Measurements from ENCODE around the gene DNAH5. TPM values are rescaled to one million over a fixed set of nuclear protein-coding genes. Genes with fewer than 3 reads are reported as not detected.
A peak's percentile ranks its signal among the peaks of the same experiment; 100 is the strongest.
"Not testable (repeated sequence)": the region's sequence is repeated elsewhere in the genome, so short reads cannot be mapped to it uniquely, and the experiment has no call there.

The DNAH5 gene
- total and polyA plus RNA-seq, 8 donors: 0.50 to 12.5 (median 1.1) TPM; not detected in 1

DNA sequence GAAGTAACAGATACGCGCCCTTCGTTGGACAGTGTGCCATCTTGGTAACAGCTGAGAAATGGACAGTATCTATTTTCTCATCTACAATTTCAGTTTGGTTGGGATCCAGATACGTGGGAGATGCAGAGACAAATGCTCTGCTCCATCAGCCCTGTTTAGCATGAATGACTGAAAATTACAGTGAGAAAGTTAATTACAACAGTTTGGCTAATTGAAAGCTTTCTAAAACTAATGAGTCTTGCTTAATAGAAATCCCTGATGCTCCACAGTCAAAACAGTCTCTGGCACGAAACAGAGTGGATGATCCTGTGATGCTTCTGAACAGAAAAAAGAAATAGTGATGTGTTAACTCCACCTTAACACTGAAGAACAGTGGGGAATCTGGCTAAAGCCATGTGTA, 140.2 kb downstream of the DNAH5 start:
- Histone ChIP-seq H3K4me1 (no peaks in the 10 kb centered on the region), H3K9me3 (no peaks in the 10 kb centered on the region), H3K27me3 (no peaks in the 10 kb centered on the region), H3K36me3 (no peaks in the 10 kb centered on the region), H3K27ac (no peak overlapping the region), H3K4me3 (no peak overlapping the region)
- TF ChIP-seq POLR2A (IDR thresholded peaks at IDR 0.05) (no peak), POLR2AphosphoS5 (IDR thresholded peaks at IDR 0.05) (no peak), EP300 (IDR thresholded peaks at IDR 0.05) (no peak)
- TF ChIP-seq, protein P1, sequence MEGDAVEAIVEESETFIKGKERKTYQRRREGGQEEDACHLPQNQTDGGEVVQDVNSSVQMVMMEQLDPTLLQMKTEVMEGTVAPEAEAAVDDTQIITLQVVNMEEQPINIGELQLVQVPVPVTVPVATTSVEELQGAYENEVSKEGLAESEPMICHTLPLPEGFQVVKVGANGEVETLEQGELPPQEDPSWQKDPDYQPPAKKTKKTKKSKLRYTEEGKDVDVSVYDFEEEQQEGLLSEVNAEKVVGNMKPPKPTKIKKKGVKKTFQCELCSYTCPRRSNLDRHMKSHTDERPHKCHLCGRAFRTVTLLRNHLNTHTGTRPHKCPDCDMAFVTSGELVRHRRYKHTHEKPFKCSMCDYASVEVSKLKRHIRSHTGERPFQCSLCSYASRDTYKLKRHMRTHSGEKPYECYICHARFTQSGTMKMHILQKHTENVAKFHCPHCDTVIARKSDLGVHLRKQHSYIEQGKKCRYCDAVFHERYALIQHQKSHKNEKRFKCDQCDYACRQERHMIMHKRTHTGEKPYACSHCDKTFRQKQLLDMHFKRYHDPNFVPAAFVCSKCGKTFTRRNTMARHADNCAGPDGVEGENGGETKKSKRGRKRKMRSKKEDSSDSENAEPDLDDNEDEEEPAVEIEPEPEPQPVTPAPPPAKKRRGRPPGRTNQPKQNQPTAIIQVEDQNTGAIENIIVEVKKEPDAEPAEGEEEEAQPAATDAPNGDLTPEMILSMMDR (IDR thresholded peaks at IDR 0.05): no peak
- 82 to 92% (median 87%) methylated on average over 5 of the region's 5 CpGs for WGBS, 5 donors
- no peak for DNase-seq
- intact Hi-C loops (cut with DNase I; ENCODE audit: low total_unique reads): no loop called here

GRCh38 chr5:13798569-13798968, 145.9 kb downstream of the DNAH5 start:
- DNase-seq; H3K4me1 ChIP-seq; intact Hi-C loops (cut with DNase I; ENCODE audit: low total_unique reads); H3K27me3 ChIP-seq; H3K27ac ChIP-seq; H3K4me3 ChIP-seq; H3K36me3 ChIP-seq: not testable (repeated sequence)
- H3K9me3 ChIP-seq: peaks cover 0 to 12% (median 0%) of the 10 kb centered on the region in 4 donors
- 89 to 100% (median 97%) methylated on average over 2 of the region's 2 CpGs for WGBS, 5 donors

GRCh38 chr5:13785781-13786415, 158.6 kb downstream of the DNAH5 start:
- no peak overlapping the region for H3K4me3 ChIP-seq
- H3K9me3 ChIP-seq: peaks cover 0 to 7% (median 3%) of the 10 kb centered on the region in 4 donors
- H3K36me3 ChIP-seq: no peaks in the 10 kb centered on the region
- no peaks in the 10 kb centered on the region for H3K4me1 ChIP-seq
- H3K27me3 ChIP-seq: no peaks in the 10 kb centered on the region
- WGBS, 5 donors: 90 to 95% (median 93%) methylated on average over 6 of the region's 6 CpGs
- intact Hi-C loops (cut with DNase I; ENCODE audit: low total_unique reads): no loop called here
- TF ChIP-seq EP300 (IDR thresholded peaks at IDR 0.05) (no peak), POLR2A (IDR thresholded peaks at IDR 0.05) (no peak), POLR2AphosphoS5 (IDR thresholded peaks at IDR 0.05) (no peak)
- TF ChIP-seq, protein P1 (IDR thresholded peaks at IDR 0.05): no peak
- no peak overlapping the region for H3K27ac ChIP-seq
- DNase-seq: no peak

GRCh38 chr5:13783726-13784125, 160.8 kb downstream of the DNAH5 start:
- TF ChIP-seq EP300 (IDR thresholded peaks at IDR 0.05) (no peak), POLR2AphosphoS5 (IDR thresholded peaks at IDR 0.05) (no peak), POLR2A (IDR thresholded peaks at IDR 0.05) (no peak)
- TF ChIP-seq, protein P1 (IDR thresholded peaks at IDR 0.05): no peak
- WGBS, 5 donors: 65 to 83% (median 70%) methylated on average over 10 of the region's 10 CpGs
- no peaks in the 10 kb centered on the region for H3K36me3 ChIP-seq
- intact Hi-C loops (cut with DNase I; ENCODE audit: low total_unique reads): no loop called here
- no peaks in the 10 kb centered on the region for H3K4me1 ChIP-seq
- peak in 1 of 2 donors; percentile 16 for DNase-seq
- H3K4me3 ChIP-seq: no peak overlapping the region
- H3K27ac ChIP-seq: no peak overlapping the region
- peaks cover 0 to 6% (median 0%) of the 10 kb centered on the region in 4 donors for H3K9me3 ChIP-seq
- H3K27me3 ChIP-seq: no peaks in the 10 kb centered on the region

DNA sequence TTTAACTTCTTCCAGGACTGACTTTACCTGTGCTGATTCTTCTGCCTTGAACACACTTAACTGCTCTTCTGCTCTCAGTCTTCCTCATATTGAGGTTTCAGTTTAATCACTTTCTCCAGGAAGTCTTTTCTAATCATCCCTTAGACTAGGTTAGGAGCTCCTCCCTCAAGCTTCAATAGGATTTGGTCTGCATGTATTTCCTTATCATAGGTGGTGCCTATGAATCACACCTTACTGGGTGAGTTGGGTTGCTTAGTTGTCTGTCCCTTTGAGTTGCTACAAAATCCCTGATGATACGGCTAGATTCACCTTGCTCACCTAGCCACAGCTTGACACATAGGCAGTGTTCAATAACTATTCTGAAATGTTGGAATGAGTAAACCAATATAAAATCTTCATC, 164.4 kb downstream of the DNAH5 start:
- no peak for DNase-seq
- Histone ChIP-seq H3K27ac (no peak overlapping the region), H3K36me3 (no peaks in the 10 kb centered on the region), H3K9me3 (peaks cover 0 to 6% (median 0%) of the 10 kb centered on the region in 4 donors), H3K4me3 (no peak overlapping the region), H3K27me3 (no peaks in the 10 kb centered on the region), H3K4me1 (no peaks in the 10 kb centered on the region)
- TF ChIP-seq POLR2AphosphoS5 (IDR thresholded peaks at IDR 0.05) (no peak), EP300 (IDR thresholded peaks at IDR 0.05) (no peak), POLR2A (IDR thresholded peaks at IDR 0.05) (no peak)
- TF ChIP-seq, protein P1 (IDR thresholded peaks at IDR 0.05): no peak
- intact Hi-C loops (cut with DNase I; ENCODE audit: low total_unique reads): no loop called here
- 76 to 97% (median 86%) methylated on average over 1 of the region's 1 CpG for WGBS, 5 donors

Data from stomach (tissue), 9 donors.